Measurements from ENCODE around the gene KPNA6. TPM values are rescaled to one million over a fixed set of nuclear protein-coding genes. Genes with fewer than 3 reads are reported as not detected.

KPNA6 gene
- total and polyA plus RNA-seq, 9 of the 15 experiments (the other 6 are each of a cell fraction or from before 2014, with no cell fraction given), result 20.1 to 54.6 (median 32.2) TPM

DNA sequence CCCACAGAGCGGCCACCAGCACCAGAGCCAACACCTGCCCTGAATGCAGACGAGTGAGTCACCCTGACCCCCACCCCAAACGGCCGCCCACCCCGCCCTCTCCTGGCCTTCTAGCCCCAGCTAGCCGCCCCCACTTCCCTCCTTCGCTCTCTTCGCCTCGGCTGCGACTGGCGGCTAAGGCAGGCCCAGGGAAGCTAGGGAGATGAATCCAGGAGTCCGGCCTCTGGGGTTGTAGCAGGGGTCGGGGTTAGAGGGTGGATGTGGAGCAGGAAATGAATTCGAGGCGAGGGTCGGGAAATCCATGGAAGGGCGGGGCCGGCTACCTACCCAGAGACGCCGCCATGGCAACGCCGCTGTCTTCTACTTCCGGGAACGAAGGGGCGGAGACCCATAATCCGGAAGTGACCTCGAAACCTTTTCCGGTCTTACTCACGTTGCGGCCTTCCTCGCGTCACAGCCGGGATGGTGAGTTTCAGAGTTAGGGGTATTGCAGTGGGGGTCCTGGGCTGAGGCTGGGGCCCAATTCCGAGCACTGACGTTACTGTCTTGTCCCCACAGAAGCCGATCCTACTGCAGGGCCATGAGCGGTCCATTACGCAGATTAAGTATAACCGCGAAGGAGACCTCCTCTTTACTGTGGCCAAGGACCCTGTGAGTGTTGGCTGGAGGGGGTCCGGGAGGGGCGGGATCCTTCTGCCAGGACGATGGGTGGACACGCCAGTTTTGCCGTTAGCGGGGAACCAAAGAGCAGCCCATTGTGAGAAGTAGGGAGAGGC, 114.3 kb downstream of the KPNA6 start, which contains the start of the genes EIF3I and TMEM234 (continued):
- TF ChIP-seq, protein P1, sequence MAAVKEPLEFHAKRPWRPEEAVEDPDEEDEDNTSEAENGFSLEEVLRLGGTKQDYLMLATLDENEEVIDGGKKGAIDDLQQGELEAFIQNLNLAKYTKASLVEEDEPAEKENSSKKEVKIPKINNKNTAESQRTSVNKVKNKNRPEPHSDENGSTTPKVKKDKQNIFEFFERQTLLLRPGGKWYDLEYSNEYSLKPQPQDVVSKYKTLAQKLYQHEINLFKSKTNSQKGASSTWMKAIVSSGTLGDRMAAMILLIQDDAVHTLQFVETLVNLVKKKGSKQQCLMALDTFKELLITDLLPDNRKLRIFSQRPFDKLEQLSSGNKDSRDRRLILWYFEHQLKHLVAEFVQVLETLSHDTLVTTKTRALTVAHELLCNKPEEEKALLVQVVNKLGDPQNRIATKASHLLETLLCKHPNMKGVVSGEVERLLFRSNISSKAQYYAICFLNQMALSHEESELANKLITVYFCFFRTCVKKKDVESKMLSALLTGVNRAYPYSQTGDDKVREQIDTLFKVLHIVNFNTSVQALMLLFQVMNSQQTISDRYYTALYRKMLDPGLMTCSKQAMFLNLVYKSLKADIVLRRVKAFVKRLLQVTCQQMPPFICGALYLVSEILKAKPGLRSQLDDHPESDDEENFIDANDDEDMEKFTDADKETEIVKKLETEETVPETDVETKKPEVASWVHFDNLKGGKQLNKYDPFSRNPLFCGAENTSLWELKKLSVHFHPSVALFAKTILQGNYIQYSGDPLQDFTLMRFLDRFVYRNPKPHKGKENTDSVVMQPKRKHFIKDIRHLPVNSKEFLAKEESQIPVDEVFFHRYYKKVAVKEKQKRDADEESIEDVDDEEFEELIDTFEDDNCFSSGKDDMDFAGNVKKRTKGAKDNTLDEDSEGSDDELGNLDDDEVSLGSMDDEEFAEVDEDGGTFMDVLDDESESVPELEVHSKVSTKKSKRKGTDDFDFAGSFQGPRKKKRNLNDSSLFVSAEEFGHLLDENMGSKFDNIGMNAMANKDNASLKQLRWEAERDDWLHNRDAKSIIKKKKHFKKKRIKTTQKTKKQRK (IDR thresholded peaks at IDR 0.05; ENCODE audit: borderline replicate concordance, low read depth, low read length), result no peak
- TF ChIP-seq ZNF644 (tag; IDR thresholded peaks at IDR 0.05; ENCODE audit: low read depth) (no peak), NR3C1 (CRISPR knock-in tag; IDR thresholded peaks at IDR 0.05) (no peak), FOXJ2 (tag; IDR thresholded peaks at IDR 0.05) (peak; percentile 46; the same call in 1 of the 2 replicates), ETV1 (tag; conservative IDR thresholded peaks at IDR 0.05; ENCODE audit: low read depth) (peak; percentile 93), PHB (CRISPR knock-in tag; IDR thresholded peaks at IDR 0.05) (no peak), GTF2F1 (IDR thresholded peaks at IDR 0.05; ENCODE audit: low read depth, low read length) (0 out of 2 replicates have a peak, but pooled peaks have one; percentile 30), IRF2 (CRISPR knock-in tag; IDR thresholded peaks at IDR 0.05) (no peak), GMEB1 (CRISPR knock-in tag; IDR thresholded peaks at IDR 0.05) (no peak), NELFE (IDR thresholded peaks at IDR 0.05; ENCODE audit: insufficient read depth, insufficient read length) (no peak), ARID1B (IDR thresholded peaks at IDR 0.05) (0 out of 2 replicates have a peak, but pooled peaks have one; percentile 26), MYNN (IDR thresholded peaks at IDR 0.05) (no peak), MYNN (CRISPR knock-in tag; IDR thresholded peaks at IDR 0.05) (no peak), ZNF174 (CRISPR knock-in tag; IDR thresholded peaks at IDR 0.05) (no peak), ZNF57 (CRISPR knock-in tag; IDR thresholded peaks at IDR 0.05) (no peak), SRSF7 (optimal IDR thresholded peaks at IDR 0.05; ENCODE audit: low read depth, low read length) (no peak), ARHGAP35 (IDR thresholded peaks at IDR 0.05; ENCODE audit: partially characterized antibody) (no peak), RFX5 (IDR thresholded peaks at IDR 0.05; ENCODE audit: low read depth, low read length) (no peak), ZEB2 (IDR thresholded peaks at IDR 0.05) (no peak), ZKSCAN8 (CRISPR knock-in tag; IDR thresholded peaks at IDR 0.05) (no peak), JUN (IDR thresholded peaks at IDR 0.05; ENCODE audit: borderline replicate concordance, low read depth, low read length) (peak; percentile 49; the same call in 1 of the 2 replicates), JUN (CRISPR knock-in tag; IDR thresholded peaks at IDR 0.05; ENCODE audit: borderline replicate concordance) (no peak), MTA1 (IDR thresholded peaks at IDR 0.05; ENCODE audit: borderline replicate concordance) (no peak), KAT8 (IDR thresholded peaks at IDR 0.05; ENCODE audit: low read depth) (no peak)
- TF ChIP-seq, protein P2, sequence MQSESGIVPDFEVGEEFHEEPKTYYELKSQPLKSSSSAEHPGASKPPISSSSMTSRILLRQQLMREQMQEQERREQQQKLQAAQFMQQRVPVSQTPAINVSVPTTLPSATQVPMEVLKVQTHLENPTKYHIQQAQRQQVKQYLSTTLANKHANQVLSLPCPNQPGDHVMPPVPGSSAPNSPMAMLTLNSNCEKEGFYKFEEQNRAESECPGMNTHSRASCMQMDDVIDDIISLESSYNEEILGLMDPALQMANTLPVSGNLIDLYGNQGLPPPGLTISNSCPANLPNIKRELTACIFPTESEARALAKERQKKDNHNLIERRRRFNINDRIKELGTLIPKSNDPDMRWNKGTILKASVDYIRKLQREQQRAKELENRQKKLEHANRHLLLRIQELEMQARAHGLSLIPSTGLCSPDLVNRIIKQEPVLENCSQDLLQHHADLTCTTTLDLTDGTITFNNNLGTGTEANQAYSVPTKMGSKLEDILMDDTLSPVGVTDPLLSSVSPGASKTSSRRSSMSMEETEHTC (IDR thresholded peaks at IDR 0.05), result no peak
